ENCODE data around the gene ASB8. TPM values are rescaled to one million over a fixed set of nuclear protein-coding genes. Genes with fewer than 3 reads are reported as not detected.
A peak's percentile ranks its signal among the peaks of the same experiment; 100 is the strongest.
"Not testable (repeated sequence)": the region's sequence is repeated elsewhere in the genome, so short reads cannot be mapped to it uniquely, and the experiment has no call there.

The ASB8 gene
- total and polyA plus RNA-seq, 11 donors = 24.9 to 97.6 (median 79.1) TPM

DNA sequence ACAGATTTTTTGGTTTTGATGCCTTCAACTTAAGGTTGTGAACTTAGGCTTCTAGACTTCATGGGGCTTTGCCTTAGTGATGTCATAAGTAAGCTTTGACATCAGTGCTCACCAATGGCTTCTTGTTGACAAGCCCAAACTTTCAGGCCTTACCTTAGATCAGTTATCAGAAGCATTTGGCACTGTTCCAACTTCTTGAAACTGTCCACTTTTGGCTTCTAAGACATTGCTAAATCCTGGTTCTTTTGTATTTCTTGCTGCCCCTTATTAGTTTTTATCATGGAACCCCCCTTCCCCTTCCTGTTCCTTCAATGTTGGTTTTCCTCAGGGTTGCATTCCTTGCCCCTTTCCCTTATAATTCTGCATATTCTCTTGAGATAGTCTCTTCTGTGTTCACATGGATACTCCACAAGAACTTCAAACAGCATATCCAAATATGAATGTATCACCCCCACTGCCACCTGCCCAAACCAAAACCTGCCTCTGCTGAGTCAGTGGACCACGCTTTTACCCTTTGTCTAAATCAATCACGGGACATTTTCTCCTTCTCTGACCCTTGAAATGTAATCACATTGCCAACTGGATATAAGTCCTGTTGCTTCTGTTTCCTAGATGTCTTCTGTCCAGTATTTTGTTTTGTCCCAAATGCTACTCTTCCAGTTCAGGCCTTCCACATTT lies 30.2 kb downstream of the ASB8 start:
- no peak for ATAC-seq
- H3K4me3 ChIP-seq = peak overlapping the region in 1 of 12 donors; percentile 28
- WGBS, 4 donors = 55 to 71% (median 57%) methylated on average over 2 of the region's 2 CpGs
- intact Hi-C loops (cut with DNase I) = no loop called here
- H3K27me3 ChIP-seq = no peaks in the 10 kb centered on the region
- TF ChIP-seq POLR2A (IDR thresholded peaks at IDR 0.05) (no peak), CTCF (IDR thresholded peaks at IDR 0.05) (no peak)
- H3K4me1 ChIP-seq = peaks cover 0 to 72% (median 18%) of the 10 kb centered on the region in 12 donors
- peak overlapping the region in 11 of 12 donors; percentile 24 to 95 (median 66) for H3K27ac ChIP-seq
- DNase-seq = no peak
- no peaks in the 10 kb centered on the region for H3K9me3 ChIP-seq
- peaks cover 0 to 94% (median 51%) of the 10 kb centered on the region in 9 donors for H3K36me3 ChIP-seq

DNA sequence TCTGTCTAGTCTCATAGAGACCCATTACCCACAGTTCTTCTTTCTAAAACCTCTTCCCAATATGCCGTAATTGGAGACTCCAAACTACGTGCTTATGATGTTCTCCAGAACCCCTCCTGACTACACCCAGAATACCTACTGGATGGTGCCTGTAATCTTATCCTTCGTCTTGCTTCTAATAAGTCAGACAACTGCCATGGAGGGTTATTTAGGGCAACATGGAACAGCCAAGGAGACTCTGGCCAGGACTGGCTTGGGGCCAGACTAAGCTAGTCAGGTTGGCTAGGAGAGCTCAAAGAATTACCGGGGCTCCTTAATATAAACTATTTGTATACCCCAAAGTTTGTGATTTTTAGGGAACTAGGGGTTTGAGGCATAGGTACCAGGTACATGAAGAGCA lies 31.3 kb downstream of the ASB8 start:
- H3K9me3 ChIP-seq = no peaks in the 10 kb centered on the region
- peaks cover 0 to 83% (median 40%) of the 10 kb centered on the region in 9 donors for H3K36me3 ChIP-seq
- WGBS, 4 donors = 45 to 56% (median 51%) methylated on average over 4 of the region's 4 CpGs
- TF ChIP-seq POLR2A (IDR thresholded peaks at IDR 0.05) = no peak
- TF ChIP-seq CTCF (IDR thresholded peaks at IDR 0.05) = no peak
- ATAC-seq (peak; percentile 91 to 94 (median 94)), DNase-seq (peak in 4 of 5 donors; percentile 67 to 78 (median 72))
- peak overlapping the region in 11 of 12 donors; percentile 28 to 95 (median 71) for H3K27ac ChIP-seq
- no peaks in the 10 kb centered on the region for H3K27me3 ChIP-seq
- peak overlapping the region in 5 of 12 donors; percentile 13 to 31 (median 28) for H3K4me3 ChIP-seq
- peaks cover 0 to 63% (median 16%) of the 10 kb centered on the region in 12 donors for H3K4me1 ChIP-seq
- intact Hi-C loops (cut with DNase I) = no loop called here

- intact Hi-C loops (cut with DNase I) = not testable (repeated sequence)
- peaks cover 0 to 78% (median 36%) of the 10 kb centered on the region in 9 donors for H3K36me3 ChIP-seq
Measured at GRCh38 chr12:48125542-48125941, 31.8 kb downstream of the ASB8 start.

GRCh38 chr12:48123169-48123568 lies 34.1 kb downstream of the ASB8 start:
- peak overlapping the region in 11 of 12 donors; percentile 36 to 95 (median 72) for H3K27ac ChIP-seq
- H3K27me3 ChIP-seq = no peaks in the 10 kb centered on the region
- H3K4me1 ChIP-seq = peaks cover 0 to 60% (median 17%) of the 10 kb centered on the region in 12 donors
- peaks cover 0 to 55% (median 25%) of the 10 kb centered on the region in 9 donors for H3K36me3 ChIP-seq
- H3K4me3 ChIP-seq = peak overlapping the region in 11 of 12 donors; percentile 6 to 97 (median 42)
- intact Hi-C loops (cut with DNase I) = loop anchor here in 1 of 10 donors (5.0 kb wide), 1 partner anchor 34 kb away; the partner anchor contains the start of gene ASB8
- ATAC-seq (no peak), DNase-seq (no peak)
- 45 to 58% (median 53%) methylated on average over 4 of the region's 4 CpGs for WGBS, 4 donors
- no peaks in the 10 kb centered on the region for H3K9me3 ChIP-seq
- TF ChIP-seq CTCF (IDR thresholded peaks at IDR 0.05) = no peak
- no peak for TF ChIP-seq POLR2A (IDR thresholded peaks at IDR 0.05)

More at GRCh38 chr12:48125542-48125941, 31.8 kb downstream of the ASB8 start:
- peak overlapping the region; percentile 25 to 95 (median 72) for H3K27ac ChIP-seq
- not testable (repeated sequence) for H3K9me3 ChIP-seq, DNase-seq, ATAC-seq, H3K27me3 ChIP-seq
- WGBS, 4 donors = 73 to 83% (median 78%) methylated on average over 5 of the region's 5 CpGs
- H3K4me3 ChIP-seq = peak overlapping the region in 1 of 12 donors; percentile 66
- H3K4me1 ChIP-seq = peaks cover 0 to 60% (median 13%) of the 10 kb centered on the region in 12 donors

Data from heart left ventricle (tissue), 16 donors.